ENCODE measurements around the gene ARL4D. TPM values are rescaled to one million over a fixed set of nuclear protein-coding genes. Genes with fewer than 3 reads are reported as not detected.

ARL4D gene
- total and polyA plus RNA-seq, 2 donors (not counting 3 experiments of a cell fraction or from before 2014, with no cell fraction given): 3.8 to 4.1 TPM

DNA sequence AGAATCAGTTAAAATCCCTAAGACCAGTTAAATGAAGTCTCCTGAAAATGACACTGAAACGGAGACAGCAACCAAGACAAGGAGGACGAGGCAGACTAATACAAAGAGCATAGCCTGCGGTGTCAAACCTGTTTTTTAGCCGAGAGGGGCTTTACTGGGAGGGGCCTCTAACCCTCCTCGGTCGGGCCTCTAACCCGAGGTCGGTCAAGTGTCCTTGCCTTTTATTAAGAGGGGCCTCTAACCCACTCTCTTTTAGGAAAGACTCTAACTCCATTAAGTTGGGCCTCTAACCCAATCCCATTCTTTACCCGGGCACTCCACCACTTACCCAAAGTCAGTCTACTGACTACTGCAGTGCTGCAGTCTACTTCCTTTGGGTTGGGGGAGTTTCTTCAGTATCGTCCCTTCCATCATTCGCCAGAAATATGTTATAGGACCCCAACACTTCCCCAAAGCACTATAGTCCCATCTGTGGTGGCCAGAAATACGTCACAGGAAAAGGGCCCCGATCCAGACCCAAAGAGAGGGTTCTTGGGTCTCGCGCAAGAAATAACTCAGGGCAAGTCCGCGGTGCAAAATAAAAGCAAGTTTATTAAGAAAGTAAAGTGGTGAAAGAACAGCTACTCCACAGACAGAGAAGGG, 39.2 kb upstream of the ARL4D start:
- no peak for TF ChIP-seq EZH2 (IDR thresholded peaks at IDR 0.05; ENCODE audit: borderline replicate concordance, low read depth, low read length, severe bottlenecking)
- no peak for TF ChIP-seq FOS (IDR thresholded peaks at IDR 0.05; ENCODE audit: borderline replicate concordance, insufficient read depth, low read length)
- TF ChIP-seq, protein P1, sequence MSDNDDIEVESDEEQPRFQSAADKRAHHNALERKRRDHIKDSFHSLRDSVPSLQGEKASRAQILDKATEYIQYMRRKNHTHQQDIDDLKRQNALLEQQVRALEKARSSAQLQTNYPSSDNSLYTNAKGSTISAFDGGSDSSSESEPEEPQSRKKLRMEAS (IDR thresholded peaks at IDR 0.05; ENCODE audit: insufficient read depth, insufficient read length): no peak
- no peak for TF ChIP-seq GATA2 (IDR thresholded peaks at IDR 0.05; ENCODE audit: insufficient read depth, insufficient read length, low read depth, low read length)
- no peak for TF ChIP-seq JUN (IDR thresholded peaks at IDR 0.05; ENCODE audit: borderline replicate concordance, insufficient read depth, insufficient read length, low read depth)
- TF ChIP-seq POLR2AphosphoS5 (IDR thresholded peaks at IDR 0.05; ENCODE audit: insufficient read depth, low read depth, low read length): no peak
- TF ChIP-seq POLR2A (IDR thresholded peaks at IDR 0.05; ENCODE audit: low read depth, low read length): no peak
- TF ChIP-seq, protein P2, sequence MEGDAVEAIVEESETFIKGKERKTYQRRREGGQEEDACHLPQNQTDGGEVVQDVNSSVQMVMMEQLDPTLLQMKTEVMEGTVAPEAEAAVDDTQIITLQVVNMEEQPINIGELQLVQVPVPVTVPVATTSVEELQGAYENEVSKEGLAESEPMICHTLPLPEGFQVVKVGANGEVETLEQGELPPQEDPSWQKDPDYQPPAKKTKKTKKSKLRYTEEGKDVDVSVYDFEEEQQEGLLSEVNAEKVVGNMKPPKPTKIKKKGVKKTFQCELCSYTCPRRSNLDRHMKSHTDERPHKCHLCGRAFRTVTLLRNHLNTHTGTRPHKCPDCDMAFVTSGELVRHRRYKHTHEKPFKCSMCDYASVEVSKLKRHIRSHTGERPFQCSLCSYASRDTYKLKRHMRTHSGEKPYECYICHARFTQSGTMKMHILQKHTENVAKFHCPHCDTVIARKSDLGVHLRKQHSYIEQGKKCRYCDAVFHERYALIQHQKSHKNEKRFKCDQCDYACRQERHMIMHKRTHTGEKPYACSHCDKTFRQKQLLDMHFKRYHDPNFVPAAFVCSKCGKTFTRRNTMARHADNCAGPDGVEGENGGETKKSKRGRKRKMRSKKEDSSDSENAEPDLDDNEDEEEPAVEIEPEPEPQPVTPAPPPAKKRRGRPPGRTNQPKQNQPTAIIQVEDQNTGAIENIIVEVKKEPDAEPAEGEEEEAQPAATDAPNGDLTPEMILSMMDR (IDR thresholded peaks at IDR 0.05; ENCODE audit: extremely low read depth in 1 of 2, insufficient read depth in 1 of 2, low read depth in 1 of 2, low read length in 2 of 2): no peak
- TF ChIP-seq MYC (IDR thresholded peaks at IDR 0.05; ENCODE audit: low read depth, low read length): no peak
- Histone ChIP-seq H4K20me1 (replicated peaks; ENCODE audit: control insufficient read depth, extremely low read depth, insufficient read depth, low read length) (no peaks in the 10 kb centered on the region), H3K9ac (replicated peaks; ENCODE audit: extremely low read depth, insufficient read depth, low read length) (peak overlapping the region; percentile 98), H3K9me3 (replicated peaks; ENCODE audit: control insufficient read depth, insufficient read depth, low read length) (no peaks in the 10 kb centered on the region), H3K9me1 (replicated peaks; ENCODE audit: control insufficient read depth, extremely low read depth, insufficient read depth, low read length) (no peaks in the 10 kb centered on the region), H3K4me1 (ENCODE audit: control insufficient read depth, extremely low read depth, insufficient read depth, low read length) (peaks cover 10% of the 10 kb centered on the region), H3K4me2 (ENCODE audit: insufficient read depth, low read length) (peak overlapping the region; percentile 85), H3K79me2 (ENCODE audit: control insufficient read depth, insufficient read depth, low read length) (no peaks in the 10 kb centered on the region), H2AFZ (ENCODE audit: low read depth, low read length) (peak overlapping the region; percentile 49), H3K27me3 (ENCODE audit: control insufficient read depth in 2 of 2, insufficient read depth in 2 of 2, low read length in 2 of 2) (no peaks in the 10 kb centered on the region), H3K36me3 (ENCODE audit: control insufficient read depth in 2 of 2, extremely low read depth in 1 of 2, insufficient read depth in 2 of 2, low read length in 2 of 2) (no peaks in the 10 kb centered on the region), H3K27ac (ENCODE audit: insufficient read depth, low read depth, low read length) (peak overlapping the region; percentile 71), H3K4me3 (replicated peaks in 1 of 3; ENCODE audit: insufficient read depth in 1 of 3, low read depth in 1 of 3, low read length in 3 of 3) (peak overlapping the region in 2 of 3 experiments; percentile 40 to 86)
- CTCF ChIA-PET: interaction anchor here (3.0 kb wide), 1 partner anchor 123 kb away, joined by 27 read pairs; the partner anchor contains the start of gene DHX8
- POLR2A ChIA-PET: interaction anchor here (0.8 to 2.9 kb wide), 4 partner anchors 8 to 45 kb away, joined by 4 to 50 read pairs (median 26); no protein-coding TSS in a partner anchor
- FAIRE-seq: no peak
- BruUV-seq (replicated peaks): no TSS peak
- DNase-seq (ENCODE audit: low read depth, low spot score): no peak
- intact Hi-C loops (cut with micrococcal nuclease): loop anchor here (1.0 to 2.0 kb wide), 2 partner anchors 9 to 123 kb away; partner anchors contain the start of gene DHX8
- dilution Hi-C loops (cut with MboI; ENCODE audit: extremely low pct_ligation_motif_present, low sequenced_read_pairs): no loop called here

Data from endothelial cell of umbilical vein (primary cell).